Activated CD4-positive, alpha-beta T cell treated with anti-CD3 and anti-CD28 coated beads, Interleukin-2, amount 50 U/mL, for 4 hours (primary cell): ENCODE results near the gene SMIM14.
"Not testable (repeated sequence)": the region's sequence is repeated elsewhere in the genome, so short reads cannot be mapped to it uniquely, and the experiment has no call there.

Experiments used
- DNase-seq, 2 experiments: peaks; one replicate each; pipeline ENCODE4 v3.0.0-alpha.2; 2020

SMIM14 gene

GRCh38 chr4:39591290-39591689, 47.4 kb downstream of the SMIM14 start:
- DNase-seq: no peak

GRCh38 chr4:39587881-39588280, 50.8 kb downstream of the SMIM14 start:
- no peak for DNase-seq

- DNase-seq: no peak
These were observed 63.7 kb downstream of the SMIM14 start for GRCh38 chr4:39574946-39575345.

- DNase-seq: no peak
These were observed 67.2 kb downstream of the SMIM14 start for GRCh38 chr4:39571504-39571903.

- no peak for DNase-seq
These were observed 67.6 kb downstream of the SMIM14 start for GRCh38 chr4:39571054-39571453.

GRCh38 chr4:39569209-39569608, 69.5 kb downstream of the SMIM14 start:
- no peak for DNase-seq

- no peak for DNase-seq
These were observed 69.9 kb downstream of the SMIM14 start for GRCh38 chr4:39568805-39569204.

GRCh38 chr4:39565878-39566600, 72.6 kb downstream of the SMIM14 start:
- DNase-seq: no peak

GRCh38 chr4:39563346-39563847, 75.3 kb downstream of the SMIM14 start:
- DNase-seq: no peak

- no peak for DNase-seq
These were observed 75.9 kb downstream of the SMIM14 start for GRCh38 chr4:39562792-39563191.

GRCh38 chr4:39559626-39560025, 79.0 kb downstream of the SMIM14 start:
- no peak for DNase-seq

GRCh38 chr4:39555472-39555871, 83.2 kb downstream of the SMIM14 start:
- DNase-seq: no peak

- no peak for DNase-seq
These were observed 90.1 kb downstream of the SMIM14 start for GRCh38 chr4:39548425-39549067.

- DNase-seq: no peak
These were observed 93.9 kb downstream of the SMIM14 start for GRCh38 chr4:39544580-39545315.

- DNase-seq: not testable (repeated sequence)
These were observed 94.6 kb downstream of the SMIM14 start for GRCh38 chr4:39544080-39544479.

- no peak for DNase-seq
These were observed 95.6 kb downstream of the SMIM14 start for GRCh38 chr4:39543034-39543433.

GRCh38 chr4:39542611-39543012, 96.1 kb downstream of the SMIM14 start:
- no peak for DNase-seq

- DNase-seq: no peak
These were observed 96.6 kb downstream of the SMIM14 start for GRCh38 chr4:39541987-39542610.

- no peak for DNase-seq
These were observed 99.5 kb downstream of the SMIM14 start for GRCh38 chr4:39539089-39539611.

- DNase-seq: no peak
These were observed 105.1 kb downstream of the SMIM14 start for GRCh38 chr4:39533541-39533940.

GRCh38 chr4:39532237-39532636, 106.4 kb downstream of the SMIM14 start:
- not testable (repeated sequence) for DNase-seq

- no peak for DNase-seq
These were observed 108.0 kb downstream of the SMIM14 start for GRCh38 chr4:39530682-39531081.

GRCh38 chr4:39529534-39529933, 109.1 kb downstream of the SMIM14 start:
- DNase-seq: no peak
